HEK293T (cell line): ENCODE data around the gene SGCA.
A peak's percentile ranks its signal among the peaks of the same experiment; 100 is the strongest.

Experiments used
- ARNT ChIP-seq: fragments of 450-650 bp; IDR thresholded peaks from 2 replicates; pipeline ENCODE4 v1.6.1; 2017; ENCODE audit warnings: mild to moderate bottlenecking
- CTBP1 ChIP-seq: fragments of 450-650 bp; IDR thresholded peaks from 2 replicates; pipeline ENCODE4 v1.6.1; 2016; ENCODE audit warnings: borderline replicate concordance
- FOXM1 ChIP-seq: fragments of 450-650 bp; IDR thresholded peaks from 2 replicates; pipeline ENCODE4 v1.6.1; 2017; ENCODE audit warnings: mild to moderate bottlenecking, borderline replicate concordance
- NFRKB ChIP-seq: fragments of 450-650 bp; IDR thresholded peaks from 2 replicates; pipeline ENCODE4 v1.6.1; 2016; ENCODE audit warnings: mild to moderate bottlenecking, moderate library complexity
- SUZ12 ChIP-seq: fragments of 450-650 bp; IDR thresholded peaks from 2 replicates; pipeline ENCODE4 v1.6.1; 2016; ENCODE audit warnings: mild to moderate bottlenecking
- TARDBP ChIP-seq: fragments of 450-650 bp; IDR thresholded peaks from 2 replicates; pipeline ENCODE4 v1.6.1; 2016

GRCh38 chr17:50151041-50151936, 14.5 kb upstream of the SGCA start:
- TF ChIP-seq NFRKB (no peak), CTBP1 (no peak), TARDBP (no peak), FOXM1 (peak; percentile 73; the same call in 1 of the 2 replicates), SUZ12 (no peak), ARNT (no peak)
